Stimulated activated CD4-positive, alpha-beta T cell treated with anti-CD3 and anti-CD28 coated beads, Interleukin-12 subunit alpha, Interleukin-12 subunit beta, amount 100 ng/mL, for 4 hours (primary cell): ENCODE measurements around the gene YTHDC1.
"Not testable (repeated sequence)": the region's sequence is repeated elsewhere in the genome, so short reads cannot be mapped to it uniquely, and the experiment has no call there.

Experiments used
- DNase-seq: peaks from one replicate; pipeline ENCODE4 v3.0.0-alpha.2; 2020

YTHDC1 gene

DNA sequence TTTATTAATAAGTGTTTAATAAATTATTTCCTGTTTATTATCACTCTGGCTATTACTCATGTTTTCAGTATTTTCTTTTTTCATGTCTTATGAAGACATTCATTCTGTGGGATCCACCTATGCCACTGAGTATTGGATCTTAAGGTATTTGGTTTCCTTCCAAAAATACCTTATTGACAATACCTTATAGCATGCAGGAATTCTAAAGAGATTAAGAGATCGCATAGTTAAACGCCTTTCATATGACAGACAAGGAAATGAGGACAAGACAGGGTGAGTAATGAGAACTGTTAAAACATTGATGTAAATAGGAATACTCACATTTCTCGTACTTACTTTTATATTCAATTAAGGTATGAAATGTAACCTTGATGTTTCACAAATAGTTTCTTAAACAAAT lies 66.2 kb downstream of the YTHDC1 start:
- DNase-seq = no peak

DNA sequence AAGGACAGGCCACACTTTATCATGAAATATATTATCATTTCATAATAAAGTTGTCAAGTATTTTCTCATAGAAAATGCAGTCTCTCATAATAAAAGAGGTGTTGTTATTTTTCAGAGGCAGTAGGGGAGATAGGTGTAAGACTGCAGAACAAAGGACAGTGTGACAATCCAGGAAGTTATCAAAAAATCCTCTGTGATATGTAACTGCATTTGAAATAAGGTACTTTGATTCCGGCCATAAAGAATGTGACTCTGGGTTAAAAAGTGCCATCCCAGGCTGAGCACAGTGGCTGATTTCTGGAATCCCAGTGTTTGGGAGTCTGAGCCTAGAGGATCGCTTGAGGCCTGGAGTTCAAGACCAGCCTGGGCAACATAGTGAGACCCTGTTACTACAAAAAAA lies 66.8 kb downstream of the YTHDC1 start:
- DNase-seq = no peak

DNA sequence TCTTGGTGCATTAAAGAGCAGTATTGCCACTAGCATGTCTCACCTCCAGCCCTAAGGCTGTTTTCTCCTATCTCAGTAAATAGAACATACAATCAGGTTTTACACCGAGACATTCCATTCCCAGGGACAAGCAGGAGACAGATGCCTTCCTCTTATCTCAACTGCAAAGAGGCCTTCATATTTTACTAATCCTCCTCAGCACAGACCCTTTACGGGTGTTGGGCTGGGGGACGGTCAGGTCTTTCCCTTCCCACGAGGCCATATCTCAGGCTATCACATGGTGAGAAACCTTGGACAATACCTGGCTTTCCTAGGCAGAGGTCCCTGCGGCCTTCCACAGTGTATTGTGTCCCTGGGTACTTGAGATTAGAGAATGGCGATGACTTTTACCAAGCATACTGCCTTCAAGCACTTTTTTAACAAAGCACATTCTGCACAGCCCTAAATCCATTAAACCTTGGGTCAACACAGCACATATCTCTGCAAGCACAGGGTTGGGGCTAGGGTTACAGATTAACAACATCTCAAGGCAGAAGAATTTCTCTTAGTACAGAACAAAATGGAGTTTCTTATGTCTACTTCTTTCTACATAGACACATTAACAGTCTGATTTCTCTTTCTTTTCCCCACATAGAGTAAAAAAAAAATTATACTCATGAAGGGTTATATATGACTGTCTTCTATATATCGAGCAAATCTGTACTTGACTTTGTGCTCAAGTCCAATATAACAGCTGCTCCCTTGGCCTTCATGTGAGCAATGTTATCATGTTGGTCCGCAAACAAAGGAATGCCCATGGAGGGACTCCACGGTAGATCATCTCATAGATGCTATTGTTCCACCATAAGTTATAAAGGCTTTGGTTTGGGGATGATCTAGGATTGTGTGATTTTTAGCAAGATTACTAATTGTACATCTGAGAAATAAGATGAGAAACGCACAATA lies 67.8 kb downstream of the YTHDC1 start:
- DNase-seq = not testable (repeated sequence)

DNA sequence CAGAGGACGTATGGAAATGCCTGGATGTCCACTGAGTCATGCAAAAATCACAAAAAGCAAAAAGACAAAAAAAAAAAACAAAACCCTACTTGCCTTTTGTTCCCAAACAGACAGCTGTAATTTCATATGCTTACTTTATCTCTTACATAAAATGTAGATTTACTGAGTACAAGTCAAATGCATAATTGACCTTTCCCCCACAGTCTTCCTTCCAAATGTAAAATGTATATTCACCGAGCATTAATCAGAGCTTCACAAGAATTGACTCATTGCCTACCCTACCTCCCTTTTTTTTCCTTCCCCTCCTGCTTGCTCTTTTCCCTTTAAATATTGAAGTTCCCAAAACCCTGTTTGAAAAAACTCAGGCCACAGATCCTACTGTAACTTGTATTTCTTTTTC lies 71.9 kb downstream of the YTHDC1 start:
- no peak for DNase-seq

DNA sequence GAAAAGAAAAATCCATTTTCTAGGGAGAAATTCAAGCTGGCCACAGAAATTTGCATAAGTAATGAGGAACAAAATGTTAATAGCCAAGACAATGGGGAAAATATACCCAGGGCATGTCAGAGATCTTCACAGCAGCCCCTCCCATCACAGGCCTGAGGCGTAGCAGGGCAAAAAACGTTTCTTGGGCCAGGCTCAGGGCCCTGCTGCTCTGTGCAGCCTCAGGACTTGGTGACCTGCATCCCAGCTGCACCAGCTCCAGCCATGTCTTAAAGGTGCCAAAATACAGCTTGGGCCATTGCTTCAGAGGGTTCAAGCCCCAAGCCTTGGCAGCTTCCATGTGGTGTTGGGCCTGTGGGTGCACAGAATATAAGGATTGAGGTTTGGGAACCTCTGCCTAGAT lies 72.3 kb downstream of the YTHDC1 start:
- DNase-seq = no peak

DNA sequence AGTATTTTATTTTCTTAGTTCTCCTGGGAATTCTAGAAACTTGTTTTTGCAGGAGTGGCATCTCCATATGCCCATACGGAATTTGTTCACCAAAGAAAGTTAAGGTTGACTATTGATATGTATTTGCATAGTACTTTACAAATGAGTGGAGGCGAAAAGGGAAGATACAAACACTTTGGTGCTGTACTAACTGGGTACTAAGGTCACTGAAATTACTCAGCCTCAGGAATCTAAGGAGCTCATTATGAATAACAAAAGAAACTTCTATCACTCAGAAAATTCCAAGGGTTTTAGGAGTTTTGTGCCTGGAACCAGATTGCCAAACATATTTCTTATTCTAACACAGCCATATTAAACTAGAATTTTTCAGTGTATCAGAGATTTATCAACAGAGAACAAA lies 77.0 kb downstream of the YTHDC1 start:
- DNase-seq = no peak

DNA sequence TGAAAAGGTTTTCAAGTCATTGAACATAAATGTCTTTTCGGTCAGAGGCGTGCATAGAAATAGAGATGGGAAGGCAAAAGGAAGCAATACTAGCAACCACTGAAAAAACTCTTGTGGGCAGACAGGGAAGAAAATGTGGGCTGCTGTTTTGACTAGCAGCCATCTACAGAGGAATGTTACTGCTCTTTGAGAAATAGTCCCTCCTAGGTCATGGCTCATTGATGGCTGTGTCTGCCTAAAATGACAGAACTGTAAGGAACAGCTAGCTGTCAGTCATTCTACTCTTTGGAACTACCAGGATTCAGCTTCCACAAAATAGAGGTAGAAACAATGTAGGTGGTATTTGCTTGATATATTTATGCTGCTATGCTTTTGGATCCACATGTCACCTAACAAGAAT lies 77.5 kb downstream of the YTHDC1 start:
- DNase-seq = no peak

DNA sequence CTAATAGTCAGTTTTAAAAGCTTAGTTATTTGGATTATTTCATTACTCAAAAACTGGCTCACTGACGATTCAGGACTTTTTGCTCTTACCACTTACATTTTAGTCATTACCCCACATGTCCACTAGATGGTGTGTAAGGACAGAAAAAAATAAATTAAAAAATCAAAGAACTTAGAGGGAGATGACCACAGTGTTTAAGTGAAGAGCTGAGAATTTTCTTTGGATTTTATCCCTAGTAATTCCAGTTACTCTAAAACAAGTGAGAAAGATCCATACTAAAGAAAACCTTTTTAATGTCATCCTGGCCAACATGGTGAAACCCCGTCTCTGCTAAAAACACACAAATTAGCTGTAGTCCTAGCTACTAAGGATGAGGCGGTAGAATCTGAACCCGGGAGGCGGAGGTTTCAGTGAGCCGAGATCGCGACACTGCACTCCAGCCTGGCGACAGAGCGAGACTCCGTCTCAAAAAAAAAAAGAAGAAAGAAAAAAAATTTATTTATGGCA lies 78.0 kb downstream of the YTHDC1 start:
- DNase-seq = no peak

DNA sequence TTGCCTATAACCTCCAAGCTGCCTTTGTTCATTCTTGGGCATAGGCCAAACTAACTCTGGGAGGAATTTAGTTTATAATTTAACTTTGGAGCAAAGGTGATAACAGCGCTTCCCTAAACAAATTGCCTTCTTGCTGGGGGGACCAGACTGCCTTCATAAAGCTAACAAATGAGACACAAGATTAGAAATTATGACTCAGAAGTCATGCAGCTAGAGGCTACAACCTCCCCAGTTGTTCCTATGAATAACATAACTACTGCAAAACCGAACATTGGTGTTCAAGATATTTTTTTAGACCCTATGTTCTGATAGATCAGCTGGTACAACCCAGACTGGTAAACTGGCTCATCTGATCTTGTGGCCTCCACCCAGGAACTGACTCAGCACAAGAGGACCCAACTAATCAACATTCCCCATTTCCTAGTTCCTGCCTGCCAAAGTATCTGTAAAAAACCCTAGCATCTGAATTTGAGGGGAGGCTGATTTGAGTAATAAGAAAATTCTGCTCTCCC lies 82.4 kb downstream of the YTHDC1 start:
- no peak for DNase-seq

DNA sequence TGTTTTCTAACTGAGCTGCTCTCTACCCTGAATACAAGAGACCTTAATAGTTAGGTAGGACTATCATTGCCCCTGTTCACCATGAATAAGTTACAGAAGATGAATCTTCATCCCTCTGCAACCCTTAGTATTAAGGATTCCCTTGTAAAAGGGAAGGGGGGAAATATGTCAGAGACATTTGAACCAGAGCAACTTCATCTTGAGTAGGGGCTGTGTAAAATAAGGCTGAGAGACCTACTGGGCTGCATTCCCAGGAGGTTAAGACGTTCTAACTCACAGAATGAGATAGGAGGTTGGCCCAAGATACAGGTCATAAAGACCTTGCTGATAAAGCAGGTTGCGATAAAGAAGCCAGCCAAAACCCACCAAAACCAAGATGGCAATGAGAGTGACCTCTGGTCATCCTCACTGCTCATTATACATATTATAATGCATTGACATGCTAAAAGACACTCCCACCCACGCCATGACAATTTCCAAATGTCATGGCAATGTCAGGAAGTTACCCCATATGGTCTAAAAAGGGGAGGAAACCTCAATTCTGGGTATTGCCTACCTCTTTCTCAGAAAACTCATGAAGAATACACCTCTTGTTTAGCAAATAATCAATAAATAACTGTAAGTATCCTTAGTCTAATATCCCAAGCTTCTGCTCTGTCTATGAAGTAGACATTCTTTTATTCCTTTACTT lies 84.9 kb downstream of the YTHDC1 start:
- DNase-seq = no peak
